SKM-1 (cell line): ENCODE measurements around the gene ZACN.
"Not testable (repeated sequence)": the region's sequence is repeated elsewhere in the genome, so short reads cannot be mapped to it uniquely, and the experiment has no call there.

ENCODE experiments used
- DNase-seq: peaks from one replicate; lab custom pipeline; 2025; ENCODE audit not compliant: unreplicated experiment; lab: John Stamatoyannopoulos, UW

ZACN gene

DNA sequence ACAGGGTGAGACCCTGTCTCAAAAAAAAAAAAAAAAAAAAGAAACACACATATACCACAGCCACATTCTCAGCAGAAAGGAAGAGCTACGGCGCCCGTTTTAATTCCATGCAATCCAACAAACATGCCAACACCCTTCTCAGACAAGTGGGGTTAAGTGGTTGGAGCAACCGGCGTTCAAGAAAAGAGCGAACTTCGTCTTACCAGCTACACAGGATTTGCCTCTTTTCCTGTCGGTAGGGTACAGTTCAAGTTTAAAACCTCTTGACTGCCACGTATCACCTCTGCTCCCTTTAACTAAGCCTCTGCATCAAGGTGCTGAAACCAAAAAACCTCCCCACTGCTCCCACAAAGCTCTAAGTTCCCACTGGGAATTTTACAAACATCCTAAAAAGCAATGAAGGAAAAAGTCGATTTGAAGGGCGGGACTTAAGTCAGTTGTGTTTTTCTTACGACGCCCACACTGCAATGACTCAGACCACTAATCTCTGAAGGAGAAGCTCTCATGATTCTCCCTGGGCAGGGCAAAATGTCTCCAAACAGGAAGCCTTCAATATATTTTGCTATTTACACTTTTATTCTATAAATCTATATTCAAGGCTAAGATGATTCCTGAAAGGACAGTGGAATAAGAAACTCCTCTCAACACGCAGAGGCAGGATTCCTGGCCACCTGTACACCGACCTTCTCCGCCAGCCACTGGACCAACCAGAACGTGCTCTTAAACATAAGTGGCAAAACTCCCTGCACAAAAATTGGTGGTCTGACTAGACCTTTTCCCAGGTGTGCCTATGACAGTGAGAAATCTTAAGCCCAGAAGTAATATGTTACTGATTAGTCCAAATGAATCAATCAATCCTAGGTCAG, 25.5 kb upstream of the ZACN start:
- no peak for DNase-seq

- no peak for DNase-seq
Observed at GRCh38 chr17:76054112-76054476, 24.9 kb upstream of the ZACN start.

DNA sequence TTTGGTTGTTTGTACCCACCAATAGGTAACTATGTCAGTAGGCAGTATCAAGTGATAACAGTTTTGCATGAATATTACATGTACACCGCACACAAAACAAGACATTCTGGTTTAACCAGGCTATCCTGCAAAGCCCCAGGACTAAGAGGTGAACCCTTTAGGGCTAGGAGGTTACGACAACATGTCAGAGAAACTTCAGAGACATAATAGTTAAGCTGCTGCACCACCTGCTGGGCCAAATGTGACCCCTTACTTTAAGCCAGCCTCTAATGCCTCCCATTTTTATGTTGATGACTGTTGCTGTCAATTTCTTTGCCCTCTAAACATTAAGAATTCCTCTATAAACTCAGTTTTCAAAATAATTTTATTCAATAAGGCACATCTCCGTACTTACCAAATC, 22.1 kb upstream of the ZACN start:
- DNase-seq: no peak

DNA sequence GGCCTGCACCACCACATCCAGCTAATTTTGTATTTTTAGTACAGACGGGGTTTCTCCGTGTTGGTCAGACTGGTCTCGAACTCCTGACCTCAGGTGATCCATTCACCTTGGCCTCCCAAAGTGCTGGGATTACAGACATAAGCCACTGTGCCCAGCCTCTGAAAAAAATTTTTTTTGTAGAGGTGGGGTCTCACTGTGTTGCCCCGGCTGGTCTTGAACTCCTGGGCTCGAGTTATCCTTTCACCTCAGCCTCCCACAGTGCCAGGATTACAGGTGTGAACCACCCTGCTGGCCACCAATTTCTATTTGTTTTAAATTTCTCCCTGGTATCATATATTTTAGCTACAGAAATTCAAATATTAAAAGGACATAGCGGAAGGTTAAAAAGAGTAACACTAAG, 20.7 kb upstream of the ZACN start:
- not testable (repeated sequence) for DNase-seq

- DNase-seq: no peak
Observed at GRCh38 chr17:76063875-76064546, 15.0 kb upstream of the ZACN start.

GRCh38 chr17:76065775-76066174, 13.2 kb upstream of the ZACN start:
- DNase-seq: no peak

DNA sequence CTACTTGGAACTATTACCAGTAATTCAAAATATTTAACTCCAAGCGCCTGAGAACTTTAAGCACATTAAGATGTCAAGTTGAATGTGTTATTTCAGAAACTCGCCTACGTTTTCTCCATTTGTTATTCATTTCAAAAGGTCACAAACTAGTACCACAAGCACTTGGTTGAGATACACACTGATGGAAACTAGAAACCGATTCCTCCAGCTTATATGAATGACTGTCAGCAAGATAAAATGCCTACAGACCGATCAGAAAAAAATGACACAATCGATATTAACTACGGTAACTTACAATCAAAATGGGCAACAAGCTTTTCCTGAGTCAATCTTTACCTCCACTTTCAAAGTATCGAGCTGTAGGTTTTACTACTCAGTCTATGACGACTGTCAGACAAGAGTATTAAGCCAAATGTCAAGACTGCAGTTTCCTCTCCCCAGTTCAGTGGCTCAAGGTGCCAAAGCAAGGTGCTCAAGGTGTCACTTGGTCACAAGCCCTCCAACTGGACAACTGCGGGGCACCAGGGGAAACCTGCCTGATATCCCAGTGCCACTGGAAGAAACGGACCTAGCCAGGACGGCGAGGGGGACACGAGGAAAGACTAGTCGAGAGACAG, 7.3 kb upstream of the ZACN start:
- DNase-seq: no peak

DNA sequence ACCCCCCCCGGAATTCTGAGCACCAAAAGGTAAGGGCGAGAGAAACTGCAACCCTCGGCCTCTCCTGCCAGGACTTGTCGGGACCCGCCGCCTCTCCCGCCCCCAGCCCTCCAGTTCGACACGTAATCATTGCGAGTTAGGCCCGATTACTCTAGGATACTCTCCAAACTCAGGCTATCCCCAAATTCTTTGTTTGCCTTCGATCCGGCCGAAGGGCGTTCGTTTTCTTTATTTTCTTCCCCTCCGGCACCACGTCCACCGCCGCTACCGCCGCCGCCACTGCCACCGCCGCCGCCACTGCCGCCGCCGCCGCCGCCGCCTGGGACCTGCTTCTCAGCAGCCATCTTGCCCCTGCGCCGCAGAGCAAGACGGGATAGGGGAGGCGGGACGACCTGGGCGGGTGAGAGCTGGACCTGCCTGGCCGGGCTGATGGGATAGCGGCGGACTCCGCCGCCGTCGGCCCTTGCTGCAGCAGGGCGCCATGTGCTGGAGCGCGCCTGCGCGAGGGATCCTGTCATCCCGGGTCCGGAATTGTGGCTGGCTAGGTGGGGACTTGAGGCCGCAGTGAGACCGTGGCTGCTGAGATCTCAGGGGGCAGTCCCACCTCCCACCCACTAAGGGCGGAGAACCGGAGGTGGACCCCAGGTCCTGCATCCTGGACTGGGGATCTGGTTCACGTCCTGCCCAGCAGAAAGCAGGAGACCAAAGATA, 6.7 kb upstream of the ZACN start, which contains the start of gene SRP68:
Gene SRP68 (minus strand): TSS at position 370 of the 711 bp plus-strand sequence. CDS start 26 bp downstream, at position 344.
- peak; percentile 69 for DNase-seq

DNA sequence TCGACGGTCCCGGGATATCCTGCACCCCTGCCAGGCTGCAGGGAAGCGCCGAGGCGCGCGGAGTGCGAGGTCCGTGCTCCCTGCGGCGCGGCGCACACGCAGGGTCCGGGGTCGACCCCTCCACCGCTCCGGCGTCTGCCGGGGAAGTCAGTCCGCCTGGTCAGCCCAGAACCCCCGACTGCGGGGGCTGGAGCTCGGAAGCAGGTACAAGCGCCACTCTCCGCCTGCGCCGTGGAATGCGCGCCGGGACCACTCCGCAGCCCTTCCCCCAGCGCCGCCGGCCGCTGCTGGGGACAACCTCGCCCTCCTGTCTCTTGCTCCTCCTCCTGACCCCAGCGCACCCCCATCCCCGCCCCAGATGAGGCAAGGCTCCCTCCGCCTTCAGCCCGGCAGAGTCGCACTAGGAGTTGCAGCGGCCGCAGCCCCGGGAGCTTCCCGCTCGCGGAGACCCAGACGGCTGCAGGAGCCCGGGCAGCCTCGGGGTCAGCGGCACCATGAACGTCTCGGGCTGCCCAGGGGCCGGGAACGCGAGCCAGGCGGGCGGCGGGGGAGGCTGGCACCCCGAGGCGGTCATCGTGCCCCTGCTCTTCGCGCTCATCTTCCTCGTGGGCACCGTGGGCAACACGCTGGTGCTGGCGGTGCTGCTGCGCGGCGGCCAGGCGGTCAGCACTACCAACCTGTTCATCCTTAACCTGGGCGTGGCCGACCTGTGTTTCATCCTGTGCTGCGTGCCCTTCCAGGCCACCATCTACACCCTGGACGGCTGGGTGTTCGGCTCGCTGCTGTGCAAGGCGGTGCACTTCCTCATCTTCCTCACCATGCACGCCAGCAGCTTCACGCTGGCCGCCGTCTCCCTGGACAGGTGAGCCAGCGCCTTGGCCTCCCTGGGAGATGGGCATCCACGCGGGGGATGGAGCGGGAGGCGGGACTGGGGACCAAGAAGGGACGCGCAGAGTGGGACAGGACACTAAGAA, 4.3 kb upstream of the ZACN start, which contains the start of gene GALR2:
Gene GALR2 (plus strand): TSS at position 392 of the 974 bp plus-strand sequence. CDS start 103 bp downstream, at position 495.
- DNase-seq: peak; percentile 25

- DNase-seq: peak; percentile 24
Observed at GRCh38 chr17:76075364-76076145, 3.4 kb upstream of the ZACN start.

DNA sequence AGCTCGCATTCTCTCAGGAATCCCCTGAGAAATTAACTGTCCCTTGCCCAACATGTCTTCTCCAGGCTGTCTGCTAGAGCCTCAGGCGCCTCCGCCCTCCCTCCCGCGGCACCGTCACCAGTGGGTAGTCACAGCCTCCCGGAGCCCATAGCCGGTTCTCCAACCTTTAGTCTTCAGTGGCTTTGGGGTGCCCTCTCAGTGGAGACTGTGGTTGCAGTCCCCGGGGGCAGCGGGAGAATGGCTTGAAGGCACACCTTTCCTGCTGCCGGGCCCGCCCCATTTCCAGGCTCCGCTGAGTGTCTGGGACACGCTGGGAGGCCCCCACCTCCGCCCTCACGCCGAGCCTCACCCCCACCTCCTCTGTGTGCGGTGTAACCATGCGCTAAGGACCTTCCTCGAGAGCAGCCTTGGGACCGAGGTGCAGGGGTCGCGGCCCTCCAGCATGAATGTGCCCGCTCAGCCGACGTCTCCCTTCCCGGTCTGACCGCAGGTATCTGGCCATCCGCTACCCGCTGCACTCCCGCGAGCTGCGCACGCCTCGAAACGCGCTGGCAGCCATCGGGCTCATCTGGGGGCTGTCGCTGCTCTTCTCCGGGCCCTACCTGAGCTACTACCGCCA, 2.7 kb upstream of the ZACN start:
- no peak for DNase-seq

DNA sequence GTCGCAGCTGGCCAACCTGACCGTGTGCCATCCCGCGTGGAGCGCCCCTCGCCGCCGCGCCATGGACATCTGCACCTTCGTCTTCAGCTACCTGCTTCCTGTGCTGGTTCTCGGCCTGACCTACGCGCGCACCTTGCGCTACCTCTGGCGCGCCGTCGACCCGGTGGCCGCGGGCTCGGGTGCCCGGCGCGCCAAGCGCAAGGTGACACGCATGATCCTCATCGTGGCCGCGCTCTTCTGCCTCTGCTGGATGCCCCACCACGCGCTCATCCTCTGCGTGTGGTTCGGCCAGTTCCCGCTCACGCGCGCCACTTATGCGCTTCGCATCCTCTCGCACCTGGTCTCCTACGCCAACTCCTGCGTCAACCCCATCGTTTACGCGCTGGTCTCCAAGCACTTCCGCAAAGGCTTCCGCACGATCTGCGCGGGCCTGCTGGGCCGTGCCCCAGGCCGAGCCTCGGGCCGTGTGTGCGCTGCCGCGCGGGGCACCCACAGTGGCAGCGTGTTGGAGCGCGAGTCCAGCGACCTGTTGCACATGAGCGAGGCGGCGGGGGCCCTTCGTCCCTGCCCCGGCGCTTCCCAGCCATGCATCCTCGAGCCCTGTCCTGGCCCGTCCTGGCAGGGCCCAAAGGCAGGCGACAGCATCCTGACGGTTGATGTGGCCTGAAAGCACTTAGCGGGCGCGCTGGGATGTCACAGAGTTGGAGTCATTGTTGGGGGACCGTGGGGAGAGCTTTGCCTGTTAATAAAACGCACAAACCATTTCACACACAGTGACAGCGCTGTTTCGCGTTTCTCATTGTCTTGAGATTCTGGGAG, 2.0 kb upstream of the ZACN start:
- DNase-seq: no peak

- no peak for DNase-seq
Observed at GRCh38 chr17:76077584-76078110, 1.3 kb upstream of the ZACN start.

DNA sequence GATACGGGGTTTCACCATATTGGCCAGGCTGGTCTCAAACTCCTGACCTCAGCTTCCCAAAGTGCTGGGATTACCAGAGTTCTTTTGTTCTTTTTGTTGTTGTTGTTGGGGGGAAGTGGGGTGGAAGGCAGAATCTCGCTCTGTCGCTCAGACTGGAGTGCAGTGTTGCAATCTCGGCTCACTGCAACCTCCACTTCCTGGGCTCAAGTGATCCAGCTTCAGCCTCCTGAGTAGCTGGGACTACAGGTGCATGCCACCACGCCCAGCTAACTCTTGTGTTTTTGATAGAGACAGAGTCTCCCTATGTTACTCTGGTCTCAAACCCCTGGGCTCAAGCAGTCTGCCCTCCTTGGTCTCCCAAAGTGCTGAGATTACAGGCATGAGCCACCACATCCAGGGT, 612 bp upstream of the ZACN start:
- not testable (repeated sequence) for DNase-seq

GRCh38 chr17:76079535-76079955, 563 bp downstream of the ZACN start:
- no peak for DNase-seq

DNA sequence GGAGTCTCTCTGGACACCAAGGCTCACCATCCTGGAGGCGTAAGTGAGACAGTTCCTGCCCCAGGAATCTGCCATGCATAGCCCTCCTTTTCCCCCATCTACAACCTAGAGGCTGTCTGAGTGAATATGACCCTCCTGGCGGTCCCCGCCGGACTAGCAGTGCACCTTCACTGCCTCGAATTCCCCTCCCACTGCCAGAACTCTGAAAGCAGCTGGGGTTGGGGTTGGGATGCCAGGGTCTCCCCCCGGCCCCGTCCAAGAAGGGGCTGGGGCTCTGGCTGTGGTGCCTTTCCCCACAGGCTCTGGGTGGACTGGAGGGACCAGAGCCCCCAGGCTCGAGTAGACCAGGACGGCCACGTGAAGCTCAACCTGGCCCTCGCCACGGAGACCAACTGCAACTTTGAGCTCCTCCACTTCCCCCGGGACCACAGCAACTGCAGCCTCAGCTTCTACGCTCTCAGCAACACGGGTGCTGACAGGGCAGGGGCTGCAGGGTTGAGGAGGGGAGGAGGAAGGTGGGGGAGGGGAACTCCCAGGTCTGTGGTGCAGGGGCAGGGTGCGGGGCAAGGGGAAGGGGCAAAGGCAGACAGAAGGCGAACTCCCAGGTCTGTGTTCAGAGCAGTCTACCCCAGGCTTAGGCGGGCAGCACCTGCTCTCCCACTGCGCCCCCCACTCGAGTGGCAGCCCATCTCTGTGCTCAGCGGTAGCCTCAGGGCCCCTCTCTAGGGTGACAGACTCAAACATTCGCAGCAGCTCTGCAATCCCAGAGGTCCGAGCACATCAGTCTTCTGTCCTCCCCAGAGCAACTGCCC, 1.2 kb downstream of the ZACN start:
- no peak for DNase-seq

- no peak for DNase-seq
Observed at GRCh38 chr17:76080768-76081287, 1.8 kb downstream of the ZACN start.
